Neural progenitor cell (in vitro differentiated cells): ENCODE data around the gene GREB1L. TPM values are rescaled to one million over a fixed set of nuclear protein-coding genes. Genes with fewer than 3 reads are reported as not detected.
A peak's percentile ranks its signal among the peaks of the same experiment; 100 is the strongest.

Experiments
- DNase-seq: peaks from one replicate; pipeline ENCODE4 v3.0.0-alpha.2; 2016; ENCODE audit warnings: low spot score
- H2AFZ ChIP-seq: fragments of 200-600 bp; sonication (generic); replicated peaks from 2 replicates; pipeline ENCODE4 v1.6.1; 2016; ENCODE audit warnings: antibody characterized with exemption
- H3F3A ChIP-seq: fragments of 200-600 bp; sonication (generic); 2 replicates; pipeline ENCODE4 v1.6.1; 2016; ENCODE audit warnings: antibody characterized with exemption, low read depth
- H3K27ac ChIP-seq: fragments of 200-600 bp; sonication (generic); 2 replicates; pipeline ENCODE4 v1.5.1; 2016; ENCODE audit warnings: mild to moderate bottlenecking
- H3K27me3 ChIP-seq: fragments of 200-600 bp; sonication (generic); 2 replicates; pipeline ENCODE4 v1.6.1; 2016; ENCODE audit warnings: mild to moderate bottlenecking, moderate library complexity
- H3K36me3 ChIP-seq: fragments of 200-600 bp; sonication (generic); 2 replicates; pipeline ENCODE4 v1.5.1; 2016
- H3K4me1 ChIP-seq: fragments of 200-600 bp; sonication (generic); 2 replicates; pipeline ENCODE4 v1.6.1; 2016; ENCODE audit warnings: mixed run types
- H3K4me2 ChIP-seq: fragments of 200-600 bp; sonication (generic); 2 replicates; pipeline ENCODE4 v1.6.1; 2016
- H3K4me3 ChIP-seq: fragments of 200-600 bp; sonication (generic); 2 replicates; pipeline ENCODE4 v1.5.1; 2016
- H3K79me2 ChIP-seq: fragments of 200-600 bp; sonication (generic); 2 replicates; pipeline ENCODE4 v1.6.1; 2016; ENCODE audit warnings: low read depth
- H3K9ac ChIP-seq: fragments of 200-600 bp; sonication (generic); 2 replicates; pipeline ENCODE4 v1.6.1; 2016
- H3K9me3 ChIP-seq: fragments of 200-600 bp; sonication (generic); 2 replicates; pipeline ENCODE4 v1.5.1; 2016; ENCODE audit warnings: low read depth
- H4K20me1 ChIP-seq: fragments of 200-600 bp; sonication (generic); 2 replicates; pipeline ENCODE4 v1.6.1; 2016; ENCODE audit warnings: low read depth
- H3K27ac Mint-ChIP-seq: 3 replicates; pipeline ENCODE4 v1.8.0; 2021; ENCODE audit warnings: mixed read lengths
- H3K27me3 Mint-ChIP-seq: 2 replicates; pipeline ENCODE4 v1.8.0; 2022; ENCODE audit warnings: low read depth, mild to moderate bottlenecking, inconsistent platforms, moderate library complexity, mixed read lengths; ENCODE audit not compliant: insufficient read depth
- H3K36me3 Mint-ChIP-seq: 3 replicates; pipeline ENCODE4 v1.8.0; 2021; ENCODE audit warnings: mixed read lengths
- H3K4me1 Mint-ChIP-seq: 3 replicates; pipeline ENCODE4 v1.8.0; 2021; ENCODE audit warnings: mixed read lengths
- H3K4me3 Mint-ChIP-seq: 3 replicates; pipeline ENCODE4 v1.8.0; 2021; ENCODE audit warnings: mild to moderate bottlenecking, moderate library complexity, mixed read lengths
- H3K9me3 Mint-ChIP-seq: 3 replicates; pipeline ENCODE4 v1.8.0; 2020; ENCODE audit warnings: mixed read lengths
- EZH2 ChIP-seq: fragments of 200-600 bp; sonication (generic); IDR thresholded peaks from 2 replicates; pipeline ENCODE4 v1.6.1; 2017; ENCODE audit warnings: antibody characterized with exemption, mild to moderate bottlenecking, moderate library complexity
- EZH2phosphoT487 ChIP-seq: fragments of 200-600 bp; sonication (generic); IDR thresholded peaks from 2 replicates; pipeline ENCODE4 v1.6.1; 2017; ENCODE audit warnings: antibody characterized with exemption
- total RNA-seq: library from RNA; depleted of rRNA; stranded (reverse); fragments of >200 nt; gene quantifications from 2 replicates; pipeline ENCODE4 v1.2.3, GENCODE V29; 2015; ENCODE audit warnings: low replicate concordance
- TF ChIP-seq, protein P1 (sequence below): fragments of 200-600 bp; sonication (generic); IDR thresholded peaks from 2 replicates; pipeline ENCODE4 v1.5.1; 2017; ENCODE audit warnings: antibody characterized with exemption, mild to moderate bottlenecking

Gene GREB1L
- 251 and 278 TPM in 2 replicates for total RNA-seq

DNA sequence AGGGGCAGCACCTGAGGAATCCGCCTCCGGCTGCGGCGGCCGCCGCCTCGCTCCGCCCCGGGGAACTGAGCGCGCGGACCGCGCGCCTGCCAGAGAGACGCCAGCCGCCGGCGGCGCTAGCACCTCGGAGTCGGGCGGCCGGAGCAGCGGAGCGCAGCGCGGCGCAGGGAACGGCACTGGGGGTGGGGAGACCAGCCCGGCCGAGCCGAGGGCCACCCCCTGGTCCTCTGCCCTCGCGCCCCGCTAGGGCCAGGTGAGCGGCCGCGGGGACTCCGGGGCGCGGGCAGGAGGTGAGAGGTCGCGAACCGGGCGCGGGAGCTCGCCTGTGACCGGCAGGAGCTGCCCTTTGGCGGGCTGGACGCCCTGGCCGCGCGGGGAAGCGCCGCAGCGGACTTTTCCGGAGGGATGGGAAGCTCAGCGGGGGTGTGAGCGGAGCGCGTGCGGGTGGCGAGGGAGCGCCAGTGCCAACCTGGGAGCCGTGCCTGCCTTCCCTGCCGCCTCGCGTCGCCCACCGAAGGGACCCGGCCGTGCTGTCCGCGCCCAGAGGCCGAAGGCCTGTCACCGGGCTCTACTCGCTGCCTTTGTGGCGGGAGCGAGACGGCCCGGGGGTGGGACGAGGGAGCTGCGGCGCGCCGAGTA lies at the start of gene GREB1L:
GREB1L (plus strand) TSS at position 92 of the 639 bp plus-strand sequence. CDS start 141,287 bp downstream, outside the sequence.
- Histone ChIP-seq H4K20me1 (peaks cover 45% of the 10 kb centered on the region), H3K79me2 (peaks cover 89% of the 10 kb centered on the region), H3K27ac (peak within 1 kb of the TSS; percentile 82), H3K9me3 (no peaks in the 10 kb centered on the region), H3K9ac (peak within 1 kb of the TSS; percentile 86), H3K4me3 (peak within 1 kb of the TSS; percentile 98), H3K4me2 (peak within 1 kb of the TSS; percentile 89), H3F3A (peaks cover 42% of the 10 kb centered on the region), H3K27me3 (no peaks in the 10 kb centered on the region), H3K4me1 (peaks cover 49% of the 10 kb centered on the region), H3K36me3 (peaks cover 4% of the 10 kb centered on the region), H2AFZ (peak within 1 kb of the TSS; percentile 63)
- H3K36me3 Mint-ChIP-seq, result peaks cover 18% of the 10 kb centered on the region
- DNase-seq, result peak; percentile 93
- H3K4me3 Mint-ChIP-seq, result peak within 1 kb of the TSS; percentile 97
- peaks cover 33% of the 10 kb centered on the region for H3K4me1 Mint-ChIP-seq
- H3K27ac Mint-ChIP-seq, result peak within 1 kb of the TSS; percentile 91
- TF ChIP-seq, protein P1, sequence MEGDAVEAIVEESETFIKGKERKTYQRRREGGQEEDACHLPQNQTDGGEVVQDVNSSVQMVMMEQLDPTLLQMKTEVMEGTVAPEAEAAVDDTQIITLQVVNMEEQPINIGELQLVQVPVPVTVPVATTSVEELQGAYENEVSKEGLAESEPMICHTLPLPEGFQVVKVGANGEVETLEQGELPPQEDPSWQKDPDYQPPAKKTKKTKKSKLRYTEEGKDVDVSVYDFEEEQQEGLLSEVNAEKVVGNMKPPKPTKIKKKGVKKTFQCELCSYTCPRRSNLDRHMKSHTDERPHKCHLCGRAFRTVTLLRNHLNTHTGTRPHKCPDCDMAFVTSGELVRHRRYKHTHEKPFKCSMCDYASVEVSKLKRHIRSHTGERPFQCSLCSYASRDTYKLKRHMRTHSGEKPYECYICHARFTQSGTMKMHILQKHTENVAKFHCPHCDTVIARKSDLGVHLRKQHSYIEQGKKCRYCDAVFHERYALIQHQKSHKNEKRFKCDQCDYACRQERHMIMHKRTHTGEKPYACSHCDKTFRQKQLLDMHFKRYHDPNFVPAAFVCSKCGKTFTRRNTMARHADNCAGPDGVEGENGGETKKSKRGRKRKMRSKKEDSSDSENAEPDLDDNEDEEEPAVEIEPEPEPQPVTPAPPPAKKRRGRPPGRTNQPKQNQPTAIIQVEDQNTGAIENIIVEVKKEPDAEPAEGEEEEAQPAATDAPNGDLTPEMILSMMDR, result peak; percentile 54
- TF ChIP-seq EZH2, result no peak
- H3K27me3 Mint-ChIP-seq, result peaks cover 12% of the 10 kb centered on the region
- peaks cover 18% of the 10 kb centered on the region for H3K9me3 Mint-ChIP-seq

DNA sequence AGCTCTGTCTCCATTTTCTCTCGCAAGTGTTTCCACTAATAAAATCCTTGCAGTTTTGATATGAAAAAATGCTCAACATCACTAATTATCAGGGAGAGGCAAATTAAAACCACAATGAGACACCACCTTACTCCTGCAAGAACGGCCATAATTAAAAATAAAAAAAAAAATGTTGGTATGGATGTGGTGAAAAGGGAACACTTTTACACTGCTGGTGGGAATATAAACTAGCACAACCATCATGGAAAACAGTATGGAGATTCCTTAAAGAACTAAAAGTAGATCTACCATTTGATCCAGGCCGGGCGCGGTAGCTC lies 49.8 kb upstream of the GREB1L start:
- H3K79me2 ChIP-seq, result no peaks in the 10 kb centered on the region
- H3K27ac Mint-ChIP-seq, result no peak overlapping the region

DNA sequence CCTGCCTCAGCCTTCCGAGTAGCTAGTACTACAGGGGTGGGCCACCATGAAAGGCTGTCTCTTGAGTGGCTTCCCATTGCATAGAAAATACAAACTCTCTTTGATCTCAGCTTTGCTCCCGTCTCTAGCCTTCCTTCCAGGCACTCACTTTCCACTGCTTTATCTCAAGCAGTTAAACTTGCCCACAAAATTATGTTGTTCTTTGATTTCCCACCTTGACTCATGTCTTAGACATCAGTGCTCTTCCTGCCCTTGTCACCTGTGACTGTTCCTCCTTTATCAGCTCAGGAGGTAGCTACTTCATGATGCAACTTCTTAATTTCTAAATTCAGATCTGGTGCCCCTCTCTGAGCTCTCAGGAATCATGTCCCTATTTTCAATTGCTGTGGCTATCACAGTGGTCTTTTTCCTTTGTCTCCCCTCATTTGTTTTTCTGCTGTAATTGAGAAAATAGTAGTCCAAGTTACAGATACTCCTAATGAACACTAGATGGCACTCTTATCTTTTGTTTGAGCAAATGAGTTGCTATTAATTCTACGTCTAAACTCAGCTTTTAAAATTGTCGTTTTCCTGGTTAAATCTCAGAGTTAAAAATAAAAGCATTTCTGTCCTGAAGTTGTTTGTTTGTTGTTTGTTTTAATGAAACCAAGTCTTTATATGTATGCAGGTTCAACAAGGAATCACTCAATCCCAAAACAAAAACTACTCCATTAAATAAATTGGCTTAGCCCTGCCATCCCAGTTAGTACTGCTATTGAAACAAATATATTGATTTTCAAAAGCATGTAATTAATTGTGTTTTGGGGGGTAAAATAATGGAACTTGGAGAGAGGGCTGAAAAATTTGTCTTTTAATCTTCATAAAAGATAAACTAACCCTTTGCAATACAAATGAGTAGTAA lies 46.9 kb upstream of the GREB1L start:
- no peaks in the 10 kb centered on the region for H3K9me3 ChIP-seq
- Mint-ChIP-seq H3K4me1 (no peaks in the 10 kb centered on the region), H3K27ac (no peak overlapping the region), H3K27me3 (no peaks in the 10 kb centered on the region), H3K4me3 (no peak overlapping the region), H3K36me3 (no peaks in the 10 kb centered on the region), H3K9me3 (no peaks in the 10 kb centered on the region)
- no peaks in the 10 kb centered on the region for H3F3A ChIP-seq
- H3K4me1 ChIP-seq, result peaks cover 13% of the 10 kb centered on the region
- no peak overlapping the region for H3K9ac ChIP-seq
- no peaks in the 10 kb centered on the region for H3K36me3 ChIP-seq
- H4K20me1 ChIP-seq, result no peaks in the 10 kb centered on the region
- no peak overlapping the region for H3K4me3 ChIP-seq
- H3K27ac ChIP-seq, result no peak overlapping the region
- peak overlapping the region; percentile 50 for H2AFZ ChIP-seq
- TF ChIP-seq EZH2, result no peak
- no peak for TF ChIP-seq EZH2phosphoT487
- TF ChIP-seq, protein P1, result peak; percentile 96
- peak overlapping the region; percentile 34 for H3K4me2 ChIP-seq
- H3K27me3 ChIP-seq, result no peaks in the 10 kb centered on the region
- no peaks in the 10 kb centered on the region for H3K79me2 ChIP-seq
- peak; percentile 44 for DNase-seq

More for the DNA sequence above, 49.8 kb upstream of the GREB1L start:
- H3F3A ChIP-seq, result no peaks in the 10 kb centered on the region
- H3K4me3 Mint-ChIP-seq, result no peak overlapping the region
- no peak overlapping the region for H3K4me2 ChIP-seq
- no peak for TF ChIP-seq EZH2phosphoT487
- H3K36me3 ChIP-seq, result no peaks in the 10 kb centered on the region
- H3K27ac ChIP-seq, result no peak overlapping the region
- peaks cover 2% of the 10 kb centered on the region for H3K27me3 Mint-ChIP-seq
- no peaks in the 10 kb centered on the region for H3K9me3 Mint-ChIP-seq
- no peaks in the 10 kb centered on the region for H3K36me3 Mint-ChIP-seq
- no peak for DNase-seq
- H4K20me1 ChIP-seq, result no peaks in the 10 kb centered on the region
- no peak overlapping the region for H3K9ac ChIP-seq
- no peaks in the 10 kb centered on the region for H3K9me3 ChIP-seq
- no peaks in the 10 kb centered on the region for H3K27me3 ChIP-seq
- H3K4me1 Mint-ChIP-seq, result no peaks in the 10 kb centered on the region
- no peak overlapping the region for H3K4me3 ChIP-seq
- H2AFZ ChIP-seq, result no peak overlapping the region
- H3K4me1 ChIP-seq, result peaks cover 18% of the 10 kb centered on the region
